Measurements from ENCODE around the gene PBXIP1.

The PBXIP1 gene

GRCh38 chr1:154958681-154959425 lies 3.0 kb upstream of the PBXIP1 start:
- no peak for FAIRE-seq
- no peak for DNase-seq (ENCODE audit: insufficient read length, low spot score)

- FAIRE-seq (no peak), DNase-seq (ENCODE audit: insufficient read length, low spot score) (no peak)
These were observed 2.1 kb upstream of the PBXIP1 start for GRCh38 chr1:154958036-154958435.

- no peak for DNase-seq (ENCODE audit: insufficient read length, low spot score)
- FAIRE-seq = no peak
These were observed 1.3 kb upstream of the PBXIP1 start for GRCh38 chr1:154957091-154957657.

DNA sequence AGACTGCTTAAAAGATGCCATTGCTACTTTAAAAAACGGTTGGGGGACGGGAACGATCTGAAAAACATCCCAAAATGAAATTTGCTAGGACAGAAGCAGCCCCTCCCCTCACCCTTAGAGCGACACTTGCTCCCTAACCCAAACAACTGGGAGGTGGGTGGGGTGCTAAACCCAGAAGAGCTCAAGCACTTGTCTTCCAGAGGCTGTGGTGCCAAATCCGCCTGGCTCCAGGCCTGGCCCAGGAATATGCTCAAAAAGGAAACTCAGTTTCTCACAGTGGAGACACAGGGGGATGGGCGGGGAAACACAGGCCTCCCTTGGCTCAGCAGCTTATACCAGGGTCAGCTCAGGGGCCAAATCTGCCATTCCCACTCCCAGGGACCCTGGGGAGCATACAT lies 644 bp upstream of the PBXIP1 start:
- FAIRE-seq (no peak), DNase-seq (ENCODE audit: insufficient read length, low spot score) (no peak)

DNA sequence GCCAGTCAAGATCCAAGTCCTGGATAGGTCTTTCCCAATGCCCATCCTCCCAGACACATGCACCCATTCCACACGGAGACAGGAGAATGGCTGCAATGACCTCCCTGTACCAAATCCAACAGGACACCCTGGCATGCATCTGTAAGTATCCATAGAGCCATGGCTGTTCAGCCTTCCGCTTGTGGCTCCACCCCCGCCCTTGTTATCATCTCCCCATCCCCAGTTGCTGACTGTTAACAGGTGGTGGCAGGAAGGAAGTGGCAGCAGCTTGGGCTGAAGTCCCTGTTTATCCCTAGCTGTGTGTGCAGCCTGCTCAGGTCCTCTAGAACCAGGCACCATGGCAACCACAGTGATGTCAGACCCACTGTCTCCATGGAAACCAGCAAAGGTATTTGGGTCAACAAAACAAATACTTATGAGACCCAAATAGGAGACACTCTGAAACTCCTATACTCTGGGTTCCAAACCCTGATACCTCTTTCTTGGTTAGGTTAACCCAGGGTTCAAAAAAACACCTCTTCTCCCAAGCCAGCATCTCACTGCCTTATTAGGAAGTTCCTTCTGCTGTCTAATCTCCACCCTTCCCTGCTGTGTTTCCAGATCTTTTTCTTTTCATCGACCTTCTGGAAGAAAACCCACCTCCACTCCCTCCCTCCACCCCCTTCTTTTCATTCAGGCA lies 721 bp downstream of the PBXIP1 start:
- DNase-seq (ENCODE audit: insufficient read length, low spot score) = peak; percentile 64
- peak; percentile 59 for FAIRE-seq

GRCh38 chr1:154954541-154954940 lies 1.4 kb downstream of the PBXIP1 start:
- no peak for DNase-seq (ENCODE audit: insufficient read length, low spot score)
- FAIRE-seq = no peak

DNA sequence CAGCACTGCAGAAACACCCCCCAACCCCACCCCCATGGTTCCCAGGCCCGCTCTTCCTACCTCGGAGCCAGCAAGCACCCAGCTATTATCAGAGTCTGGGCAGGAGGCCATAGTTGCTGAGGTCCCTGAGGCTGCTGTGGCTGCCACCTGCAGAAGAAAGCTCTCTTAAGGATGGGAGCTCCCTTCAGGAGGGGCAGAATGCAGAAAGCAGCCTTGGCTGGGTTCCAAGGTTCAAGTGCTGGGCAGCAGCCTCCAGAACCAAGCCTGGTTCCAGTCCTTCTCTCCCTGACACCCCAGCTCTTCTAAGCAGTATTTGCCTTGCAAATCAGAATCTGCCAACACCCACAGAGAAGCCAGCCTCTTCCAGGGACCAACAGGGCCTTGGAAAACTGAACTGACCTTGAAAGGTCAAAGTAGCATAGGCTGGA lies 2.3 kb downstream of the PBXIP1 start:
- FAIRE-seq (no peak), DNase-seq (ENCODE audit: insufficient read length, low spot score) (no peak)

DNA sequence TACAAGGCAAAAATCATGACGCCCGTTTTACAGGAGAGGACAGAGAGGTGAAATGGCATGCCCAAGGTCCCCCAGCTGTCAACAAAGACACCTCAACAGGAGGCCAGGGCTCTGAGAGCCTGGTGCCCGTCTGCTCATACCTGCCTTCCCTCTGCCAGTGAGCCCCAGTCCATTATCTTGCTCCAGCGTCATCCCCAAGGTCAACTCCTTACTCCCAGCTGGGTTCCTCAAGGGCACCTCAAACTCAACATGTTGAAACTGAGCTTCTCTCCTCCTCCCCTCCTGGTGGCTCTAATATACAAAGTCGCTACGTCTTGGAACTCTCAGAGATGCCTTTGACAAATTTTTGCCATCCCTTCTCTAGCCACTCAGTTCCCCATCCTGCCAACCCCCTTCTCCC lies 3.2 kb downstream of the PBXIP1 start:
- no peak for DNase-seq (ENCODE audit: insufficient read length, low spot score)
- FAIRE-seq = no peak

GRCh38 chr1:154951901-154952657 lies 3.8 kb downstream of the PBXIP1 start:
- no peak for FAIRE-seq
- DNase-seq (ENCODE audit: insufficient read length, low spot score) = no peak

DNA sequence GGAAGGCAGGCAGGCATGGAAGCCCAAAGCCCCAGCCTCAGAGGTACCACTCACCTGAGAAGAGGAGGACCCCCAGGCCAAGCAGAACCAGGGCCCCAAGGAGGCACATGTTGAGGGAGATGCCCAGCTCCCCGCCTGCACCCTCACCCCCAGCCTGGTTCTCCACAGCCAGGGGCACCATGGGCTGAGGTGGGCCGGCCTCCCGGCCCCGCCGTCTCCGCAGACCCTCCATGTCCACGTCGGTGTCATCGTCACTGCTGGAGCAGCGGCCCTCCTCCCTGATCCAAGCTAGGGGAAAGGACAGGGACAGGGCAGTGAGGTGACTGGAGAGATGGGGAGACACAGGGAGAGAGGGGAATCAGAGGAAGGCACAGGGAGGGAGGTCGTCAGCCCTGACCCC lies 7.8 kb downstream of the PBXIP1 start:
- DNase-seq (ENCODE audit: insufficient read length, low spot score) (no peak), FAIRE-seq (no peak)

DNA sequence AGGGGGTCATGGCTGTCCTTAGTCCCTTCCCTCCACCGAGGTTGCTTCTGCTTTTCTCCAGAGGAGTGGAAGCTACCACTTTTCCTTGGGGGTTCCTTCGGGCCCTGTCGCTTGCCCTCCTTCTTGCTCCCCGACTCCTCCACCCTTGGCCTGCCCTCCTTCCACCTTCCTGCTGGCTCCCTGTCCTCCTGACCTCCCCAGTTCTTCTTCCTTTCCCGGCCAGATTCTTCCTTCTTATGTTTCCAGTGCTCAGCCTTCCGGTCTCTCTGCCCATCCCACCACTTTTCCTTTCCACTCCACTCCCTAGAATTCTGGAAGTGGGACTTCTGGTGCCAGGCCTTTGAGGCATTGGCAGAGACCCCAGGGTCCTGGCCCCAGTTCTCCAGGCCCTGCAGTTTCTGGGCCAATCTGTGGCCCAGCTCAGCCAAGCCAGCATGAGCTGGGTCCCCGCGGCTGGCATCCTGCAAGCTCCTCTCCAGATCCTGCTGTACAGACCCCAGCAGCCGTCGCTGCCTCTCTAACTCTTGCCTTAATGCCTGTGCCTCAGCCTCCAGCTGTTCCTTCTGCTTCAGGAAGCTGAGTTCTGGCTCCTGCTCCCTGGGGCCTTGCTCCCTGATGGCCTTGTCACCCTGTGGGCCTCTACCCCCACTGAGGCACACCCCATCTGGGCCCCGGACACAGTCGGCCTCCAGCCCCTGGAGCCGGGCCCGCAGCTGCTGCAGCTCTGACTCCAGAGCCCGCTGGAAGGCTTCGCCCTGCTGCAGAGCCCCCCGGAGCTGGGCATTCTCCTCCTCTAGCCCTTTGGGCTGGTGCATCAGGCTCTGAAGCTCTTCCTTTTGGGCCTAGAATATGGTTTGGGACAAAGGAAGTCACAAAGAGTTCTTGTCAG lies 9.7 kb downstream of the PBXIP1 start:
- FAIRE-seq = no peak
- DNase-seq (ENCODE audit: insufficient read length, low spot score) = no peak

- FAIRE-seq (no peak), DNase-seq (ENCODE audit: insufficient read length, low spot score) (no peak)
These were observed 10.5 kb downstream of the PBXIP1 start for GRCh38 chr1:154945160-154945961.

- FAIRE-seq = no peak
- no peak for DNase-seq (ENCODE audit: insufficient read length, low spot score)
These were observed 11.3 kb downstream of the PBXIP1 start for GRCh38 chr1:154944401-154945159.

- DNase-seq (ENCODE audit: insufficient read length, low spot score) (peak; percentile 52), FAIRE-seq (peak; percentile 92)
These were observed 12.1 kb downstream of the PBXIP1 start for GRCh38 chr1:154943649-154944400.

- DNase-seq (ENCODE audit: insufficient read length, low spot score) (no peak), FAIRE-seq (no peak)
These were observed 14.4 kb downstream of the PBXIP1 start for GRCh38 chr1:154941333-154942013.

GRCh38 chr1:154940651-154941194 lies 15.2 kb downstream of the PBXIP1 start:
- peak; percentile 26 for FAIRE-seq
- no peak for DNase-seq (ENCODE audit: insufficient read length, low spot score)

- no peak for FAIRE-seq
- DNase-seq (ENCODE audit: insufficient read length, low spot score) = no peak
These were observed 15.7 kb downstream of the PBXIP1 start for GRCh38 chr1:154940213-154940560.

Measured in GM19239 (cell line).